GM23338 (cell line): ENCODE results near the gene MAP7D1. TPM values are rescaled to one million over a fixed set of nuclear protein-coding genes. Genes with fewer than 3 reads are reported as not detected.

Experiments used
- ATAC-seq: fragments of 200-7000 bp; cut with Tn5 transposase; 3 replicates; pipeline ENCODE4 v1.9.1; 2020
- DNase-seq: peaks from one replicate; pipeline ENCODE4 v3.0.0-alpha.2; 2015; ENCODE audit warnings: low spot score
- H2AFZ ChIP-seq: fragments of 200-600 bp; sonication (generic); 2 replicates; pipeline ENCODE4 v1.8.0; 2016; ENCODE audit warnings: antibody characterized with exemption, mild to moderate bottlenecking, moderate library complexity
- H3F3A ChIP-seq: fragments of 200-600 bp; sonication (generic); replicated peaks from 2 replicates; pipeline ENCODE4 v1.8.0; 2017; ENCODE audit warnings: antibody characterized with exemption, mixed run types, low read depth
- H3K27ac ChIP-seq: fragments of 200-600 bp; sonication (generic); 2 replicates; pipeline ENCODE4 v1.6.1; 2016; ENCODE audit warnings: low read depth
- H3K27me3 ChIP-seq: fragments of 200-600 bp; sonication (generic); 2 replicates; pipeline ENCODE4 v1.8.0; 2016; ENCODE audit warnings: mild to moderate bottlenecking, mixed run types, moderate library complexity; ENCODE audit not compliant: insufficient read depth
- H3K36me3 ChIP-seq: fragments of 200-600 bp; sonication (generic); 2 replicates; pipeline ENCODE4 v1.8.0; 2016; ENCODE audit warnings: mild to moderate bottlenecking; ENCODE audit not compliant: insufficient read depth
- H3K4me1 ChIP-seq: fragments of 200-600 bp; sonication (generic); 2 replicates; pipeline ENCODE4 v1.8.0; 2016; ENCODE audit warnings: mild to moderate bottlenecking, moderate library complexity; ENCODE audit not compliant: insufficient read depth
- H3K4me2 ChIP-seq: fragments of 200-600 bp; sonication (generic); 2 replicates; pipeline ENCODE4 v1.7.1; 2017; ENCODE audit warnings: mixed run types
- H3K4me3 ChIP-seq: fragments of 200-600 bp; sonication (generic); 2 replicates; pipeline ENCODE4 v1.6.1; 2016; ENCODE audit warnings: mixed run types
- H3K79me2 ChIP-seq: fragments of 200-600 bp; sonication (generic); replicated peaks from 2 replicates; pipeline ENCODE4 v1.8.0; 2017; ENCODE audit warnings: mild to moderate bottlenecking; ENCODE audit not compliant: insufficient read depth
- H3K9me2 ChIP-seq: fragments of 200-600 bp; sonication (generic); 2 replicates; pipeline ENCODE4 v1.8.0; 2017; ENCODE audit not compliant: insufficient read depth
- H4K20me1 ChIP-seq: fragments of 200-600 bp; sonication (generic); replicated peaks from 2 replicates; pipeline ENCODE4 v1.8.0; 2017; ENCODE audit warnings: mild to moderate bottlenecking; ENCODE audit not compliant: insufficient read depth
- H3K27ac Mint-ChIP-seq: 2 replicates; pipeline ENCODE4 v1.8.0; 2020; ENCODE audit warnings: inconsistent platforms, mild to moderate bottlenecking, moderate library complexity, mixed read lengths
- H3K27me3 Mint-ChIP-seq: 3 replicates; pipeline ENCODE4 v1.8.0; 2022; ENCODE audit warnings: low read depth, mild to moderate bottlenecking, moderate library complexity, mixed read lengths, inconsistent platforms; ENCODE audit not compliant: insufficient read depth, poor library complexity
- H3K36me3 Mint-ChIP-seq: 3 replicates; pipeline ENCODE4 v1.8.0; 2021; ENCODE audit warnings: low read depth, mild to moderate bottlenecking, inconsistent platforms, moderate library complexity, mixed read lengths
- H3K4me1 Mint-ChIP-seq: 3 replicates; pipeline ENCODE4 v1.8.0; 2020; ENCODE audit warnings: mild to moderate bottlenecking, inconsistent platforms, mixed read lengths
- H3K4me3 Mint-ChIP-seq: 3 replicates; pipeline ENCODE4 v1.8.0; 2021; ENCODE audit warnings: moderate library complexity, mild to moderate bottlenecking, inconsistent platforms, mixed read lengths
- H3K9me3 Mint-ChIP-seq: 3 replicates; pipeline ENCODE4 v1.8.0; 2020; ENCODE audit warnings: moderate library complexity, mild to moderate bottlenecking, inconsistent platforms, mixed read lengths
- EZH2phosphoT487 ChIP-seq: fragments of 200-600 bp; sonication (generic); IDR thresholded peaks from one replicate; pipeline ENCODE4 v1.8.1; 2018; ENCODE audit warnings: antibody characterized with exemption; ENCODE audit not compliant: unreplicated experiment
- ZNF114 ChIP-seq: fragments of 250-450 bp; sonication (Bioruptor Pico); IDR thresholded peaks from 2 replicates; pipeline ENCODE4 v1.5.0; 2020; ENCODE audit warnings: mild to moderate bottlenecking, moderate library complexity
- ZNF331 ChIP-seq: fragments of 250-450 bp; sonication (Bioruptor Pico); IDR thresholded peaks from 2 replicates; pipeline ENCODE4 v1.5.0; 2020; ENCODE audit warnings: low read depth, mild to moderate bottlenecking, moderate library complexity
- ZNF462 ChIP-seq: fragments of 250-450 bp; sonication (Bioruptor Pico); IDR thresholded peaks from 2 replicates; pipeline ENCODE4 v1.5.0; 2020; ENCODE audit warnings: mild to moderate bottlenecking, moderate library complexity
- polyA plus RNA-seq: library from polyadenylated mRNA; unstranded; fragments of >200 nt; fragmentation: Nextera tagmentation; extraction: Ambion mirVana; gene quantifications from 2 replicates; pipeline ENCODE4 v1.2.1, GENCODE V29; 2016
- total RNA-seq: library from RNA; depleted of rRNA; stranded (reverse); fragments of >200 nt; shearing (Covaris generic); gene quantifications from 2 replicates; pipeline ENCODE4 v1.2.3, GENCODE V29; 2014

MAP7D1 gene
- total and polyA plus RNA-seq, 2 experiments from 2014 or later = 13.8 to 59.8 TPM

DNA sequence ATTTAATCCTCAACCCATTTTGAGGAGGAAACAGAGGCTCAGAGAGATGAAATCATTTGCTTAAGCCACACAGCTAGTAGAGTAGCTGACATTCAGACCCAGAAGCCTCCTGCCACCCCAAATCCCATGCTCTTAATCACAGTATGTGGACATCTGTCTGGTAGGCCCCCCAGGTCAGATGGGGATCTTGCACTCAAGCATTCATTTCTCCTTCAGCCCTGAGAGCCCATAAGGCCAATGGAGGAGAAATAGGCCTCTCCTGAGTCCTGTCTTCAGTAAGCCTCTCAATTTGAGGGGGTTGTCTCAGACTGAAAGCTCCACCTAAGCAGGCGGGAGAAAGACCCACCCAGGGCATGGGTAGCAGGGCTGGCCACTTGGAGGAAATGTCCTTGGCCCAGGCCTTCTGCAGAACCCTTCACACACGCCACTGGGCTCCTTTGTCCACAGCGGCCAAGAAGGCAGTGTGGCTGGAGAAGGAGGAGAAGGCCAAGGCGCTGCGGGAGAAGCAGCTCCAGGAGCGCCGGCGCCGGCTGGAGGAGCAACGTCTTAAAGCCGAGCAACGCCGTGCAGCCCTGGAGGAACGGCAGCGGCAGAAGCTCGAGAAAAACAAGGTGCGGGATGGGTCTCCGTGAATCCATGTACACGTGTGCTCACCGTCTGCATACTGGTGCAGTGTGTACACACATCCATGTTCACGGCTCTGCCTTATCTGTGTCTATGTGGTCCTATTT is 16.2 kb downstream of the MAP7D1 start:
- no peak for ATAC-seq
- H3K4me2 ChIP-seq = no peak overlapping the region
- 0 out of 2 replicates have a peak, but pooled peaks cover 9% of the 10 kb centered on the region for H3F3A ChIP-seq
- no peak for TF ChIP-seq ZNF114 (CRISPR knock-in tag)
- TF ChIP-seq ZNF462 (CRISPR knock-in tag) = no peak
- H3K27me3 ChIP-seq = peaks cover 14% of the 10 kb centered on the region
- no peak overlapping the region for H2AFZ ChIP-seq
- H3K4me1 ChIP-seq = peaks cover 20% of the 10 kb centered on the region
- no peak overlapping the region for H3K4me3 Mint-ChIP-seq
- H4K20me1 ChIP-seq = peaks cover 11% of the 10 kb centered on the region
- H3K27me3 Mint-ChIP-seq = no peaks in the 10 kb centered on the region
- H3K9me3 Mint-ChIP-seq = no peaks in the 10 kb centered on the region
- no peak overlapping the region for H3K27ac ChIP-seq
- H3K4me3 ChIP-seq = no peak overlapping the region
- no peak for DNase-seq
- H3K36me3 Mint-ChIP-seq = peaks cover 33% of the 10 kb centered on the region
- no peak overlapping the region for H3K27ac Mint-ChIP-seq
- no peaks in the 10 kb centered on the region for H3K79me2 ChIP-seq
- H3K4me1 Mint-ChIP-seq = peaks cover 20% of the 10 kb centered on the region
- H3K9me2 ChIP-seq = no peaks in the 10 kb centered on the region
- no peaks in the 10 kb centered on the region; the same call in 1 of the 2 replicates for H3K36me3 ChIP-seq

DNA sequence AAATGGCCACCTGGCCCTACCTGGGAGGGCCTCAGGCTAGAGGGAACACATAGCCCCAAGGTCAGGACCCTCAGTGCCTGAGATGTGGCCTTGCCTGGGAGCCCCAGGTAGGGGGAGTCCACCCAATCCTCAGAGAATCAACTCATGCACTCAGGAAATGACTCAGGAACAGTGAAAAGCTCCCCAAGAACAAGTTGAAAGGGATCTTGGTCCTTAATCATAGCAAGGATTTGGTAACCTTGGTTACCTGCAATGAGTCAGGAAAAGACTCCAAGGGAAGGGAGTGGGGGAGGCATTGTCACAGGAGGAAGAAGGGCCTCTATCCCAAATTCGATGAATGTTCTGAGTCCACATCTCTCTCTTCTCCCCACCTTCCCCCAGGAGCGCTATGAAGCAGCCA is 17.0 kb downstream of the MAP7D1 start:
- Histone ChIP-seq H3K4me2 (no peak overlapping the region), H4K20me1 (peaks cover 13% of the 10 kb centered on the region)
- H3K27ac Mint-ChIP-seq = no peak overlapping the region

More for the DNA sequence above, 17.0 kb downstream of the MAP7D1 start:
- Mint-ChIP-seq H3K27me3 (no peaks in the 10 kb centered on the region), H3K9me3 (no peaks in the 10 kb centered on the region), H3K36me3 (peaks cover 37% of the 10 kb centered on the region), H3K4me1 (peaks cover 26% of the 10 kb centered on the region), H3K4me3 (no peak overlapping the region)
- no peak overlapping the region for H2AFZ ChIP-seq
- peaks cover 20% of the 10 kb centered on the region for H3K27me3 ChIP-seq
- 0 out of 2 replicates have a peak, but pooled peaks cover 12% of the 10 kb centered on the region for H3F3A ChIP-seq
- no peak for ATAC-seq
- DNase-seq = no peak
- no peak for TF ChIP-seq EZH2phosphoT487
- no peak for TF ChIP-seq ZNF114 (CRISPR knock-in tag)
- no peak for TF ChIP-seq ZNF331 (CRISPR knock-in tag)
- H3K27ac ChIP-seq = no peak overlapping the region
- peaks cover 27% of the 10 kb centered on the region for H3K4me1 ChIP-seq
- H3K4me3 ChIP-seq = no peak overlapping the region
- no peaks in the 10 kb centered on the region for H3K9me2 ChIP-seq
- H3K79me2 ChIP-seq = no peaks in the 10 kb centered on the region
- H3K36me3 ChIP-seq = no peaks in the 10 kb centered on the region; the same call in 1 of the 2 replicates
